Stimulated activated naive CD8-positive, alpha-beta T cell treated with anti-CD3 and anti-CD28 coated beads, Interleukin-15, amount 100 ng/mL, for 72 hours (primary cell): ENCODE measurements around the gene NEU1.

Experiments
- ATAC-seq: fragments of 150-1000 bp; cut with Tn5 transposase; 2 replicates; pipeline ENCODE4 v1.10.0; 2021; ENCODE audit warnings: mild to moderate bottlenecking, moderate library complexity
- DNase-seq, 2 donors: peaks; one replicate each; pipeline ENCODE4 v3.0.0; 2021 to 2022
- H3K27ac Mint-ChIP-seq, 2 donors: one replicate each; pipeline ENCODE4 v1.8.0; 2022; ENCODE audit warnings: mild to moderate bottlenecking in 2 of 2, mixed read lengths in 2 of 2, moderate library complexity in 2 of 2
- H3K27me3 Mint-ChIP-seq: one replicate; pipeline ENCODE4 v1.8.0; 2022; ENCODE audit warnings: mixed read lengths
- H3K4me1 Mint-ChIP-seq: one replicate; pipeline ENCODE4 v1.8.0; 2022; ENCODE audit warnings: mild to moderate bottlenecking, mixed read lengths
- H3K4me3 Mint-ChIP-seq, 2 donors: one replicate each; pipeline ENCODE4 v1.8.0; 2022; ENCODE audit warnings: mild to moderate bottlenecking in 2 of 2, mixed read lengths in 2 of 2, moderate library complexity in 1 of 2
- H3K9me3 Mint-ChIP-seq, 2 donors: one replicate each; pipeline ENCODE4 v1.8.0; 2022; ENCODE audit warnings: mixed read lengths in 2 of 2

The NEU1 gene

GRCh38 chr6:31899215-31899614 is 36.6 kb upstream of the NEU1 start:
- H3K27ac Mint-ChIP-seq: peak overlapping the region in 1 of 2 donors; percentile 69
- no peaks in the 10 kb centered on the region for H3K9me3 Mint-ChIP-seq
- DNase-seq (no peak), ATAC-seq (no peak)
- peak overlapping the region; percentile 60 to 86 for H3K4me3 Mint-ChIP-seq
- H3K27me3 Mint-ChIP-seq: no peaks in the 10 kb centered on the region
- H3K4me1 Mint-ChIP-seq: peaks cover 56% of the 10 kb centered on the region

GRCh38 chr6:31898383-31899011 is 35.9 kb upstream of the NEU1 start:
- DNase-seq (no peak), ATAC-seq (peak; percentile 3)
- no peaks in the 10 kb centered on the region for H3K9me3 Mint-ChIP-seq

GRCh38 chr6:31897612-31898382 is 35.2 kb upstream of the NEU1 start, which contains the start of gene EHMT2:
TSS of gene EHMT2 (minus strand) at chr6:31897698. CDS start at chr6:31897677, 21 bp downstream.
- no peaks in the 10 kb centered on the region for H3K9me3 Mint-ChIP-seq
- peak within 1 kb of the TSS; percentile 92 to 97 for H3K4me3 Mint-ChIP-seq
- H3K27me3 Mint-ChIP-seq: no peaks in the 10 kb centered on the region
- H3K27ac Mint-ChIP-seq: peak within 1 kb of the TSS; percentile 87 to 98
- ATAC-seq (peak; percentile 73), DNase-seq (peak; percentile 86 to 87)
- H3K4me1 Mint-ChIP-seq: peaks cover 52% of the 10 kb centered on the region

More at GRCh38 chr6:31898383-31899011, 35.9 kb upstream of the NEU1 start:
- Mint-ChIP-seq H3K27me3 (no peaks in the 10 kb centered on the region), H3K27ac (peak overlapping the region; percentile 79 to 97), H3K4me3 (peak overlapping the region; percentile 86 to 96), H3K4me1 (peaks cover 56% of the 10 kb centered on the region)

- Mint-ChIP-seq H3K27ac (peak overlapping the region; percentile 87 to 98), H3K4me3 (peak overlapping the region; percentile 92 to 97), H3K4me1 (peaks cover 46% of the 10 kb centered on the region), H3K27me3 (no peaks in the 10 kb centered on the region), H3K9me3 (no peaks in the 10 kb centered on the region)
- peak in 1 of 2 donors; percentile 28 for DNase-seq
- ATAC-seq: peak; percentile 10
Observed at GRCh38 chr6:31896856-31897611, 34.4 kb upstream of the NEU1 start.

- DNase-seq: no peak
- Mint-ChIP-seq H3K27me3 (no peaks in the 10 kb centered on the region), H3K4me1 (peaks cover 45% of the 10 kb centered on the region), H3K27ac (peak overlapping the region; percentile 87 to 98), H3K4me3 (peak overlapping the region; percentile 92 to 97), H3K9me3 (no peaks in the 10 kb centered on the region)
- ATAC-seq: no peak
Observed at GRCh38 chr6:31896493-31896855, 33.9 kb upstream of the NEU1 start.

GRCh38 chr6:31892821-31893220 is 30.2 kb upstream of the NEU1 start:
- no peak for DNase-seq

GRCh38 chr6:31889331-31889972 is 26.8 kb upstream of the NEU1 start:
- H3K4me1 Mint-ChIP-seq: no peaks in the 10 kb centered on the region
- H3K4me3 Mint-ChIP-seq: no peak overlapping the region
- no peaks in the 10 kb centered on the region for H3K27me3 Mint-ChIP-seq
- DNase-seq (no peak), ATAC-seq (no peak)
- peak overlapping the region in 1 of 2 donors; percentile 45 for H3K27ac Mint-ChIP-seq
- no peaks in the 10 kb centered on the region for H3K9me3 Mint-ChIP-seq

More at GRCh38 chr6:31892821-31893220, 30.2 kb upstream of the NEU1 start:
- H3K27me3 Mint-ChIP-seq: no peaks in the 10 kb centered on the region
- no peak for ATAC-seq
- H3K4me3 Mint-ChIP-seq: no peak overlapping the region
- peaks cover 15% of the 10 kb centered on the region for H3K4me1 Mint-ChIP-seq
- no peaks in the 10 kb centered on the region for H3K9me3 Mint-ChIP-seq
- H3K27ac Mint-ChIP-seq: peak overlapping the region; percentile 38 to 80

- no peaks in the 10 kb centered on the region for H3K4me1 Mint-ChIP-seq
Observed at GRCh38 chr6:31888276-31889258, 25.9 kb upstream of the NEU1 start.

GRCh38 chr6:31887173-31888007 is 24.8 kb upstream of the NEU1 start:
- Mint-ChIP-seq H3K4me1 (no peaks in the 10 kb centered on the region), H3K4me3 (no peak overlapping the region), H3K27ac (peak overlapping the region; percentile 76), H3K27me3 (no peaks in the 10 kb centered on the region), H3K9me3 (no peaks in the 10 kb centered on the region)
- DNase-seq (no peak), ATAC-seq (peak; percentile 31)

More at GRCh38 chr6:31888276-31889258, 25.9 kb upstream of the NEU1 start:
- DNase-seq: peak; percentile 32 to 39
- Mint-ChIP-seq H3K9me3 (no peaks in the 10 kb centered on the region), H3K27ac (peak overlapping the region in 1 of 2 donors; percentile 27), H3K4me3 (no peak overlapping the region), H3K27me3 (no peaks in the 10 kb centered on the region)
- ATAC-seq: peak; percentile 52

GRCh38 chr6:31886541-31886991 is 23.9 kb upstream of the NEU1 start:
- no peaks in the 10 kb centered on the region for H3K4me1 Mint-ChIP-seq
- H3K9me3 Mint-ChIP-seq: no peaks in the 10 kb centered on the region
- no peaks in the 10 kb centered on the region for H3K27me3 Mint-ChIP-seq
- H3K4me3 Mint-ChIP-seq: no peak overlapping the region
- ATAC-seq: no peak
- DNase-seq: no peak
- H3K27ac Mint-ChIP-seq: no peak overlapping the region

- H3K4me3 Mint-ChIP-seq: no peak overlapping the region
- H3K27ac Mint-ChIP-seq: peak overlapping the region in 1 of 2 donors; percentile 36
- no peaks in the 10 kb centered on the region for H3K9me3 Mint-ChIP-seq
- H3K27me3 Mint-ChIP-seq: no peaks in the 10 kb centered on the region
- H3K4me1 Mint-ChIP-seq: no peaks in the 10 kb centered on the region
- ATAC-seq: no peak
- DNase-seq: no peak
Observed at GRCh38 chr6:31884528-31885035, 22.0 kb upstream of the NEU1 start.

GRCh38 chr6:31883676-31884075 is 21.1 kb upstream of the NEU1 start:
- ATAC-seq (no peak), DNase-seq (no peak)
- H3K4me3 Mint-ChIP-seq: no peak overlapping the region
- H3K9me3 Mint-ChIP-seq: no peaks in the 10 kb centered on the region
- H3K27me3 Mint-ChIP-seq: no peaks in the 10 kb centered on the region
- no peak overlapping the region for H3K27ac Mint-ChIP-seq
- no peaks in the 10 kb centered on the region for H3K4me1 Mint-ChIP-seq

- peak overlapping the region in 1 of 2 donors; percentile 83 for H3K27ac Mint-ChIP-seq
- DNase-seq (no peak), ATAC-seq (no peak)
- no peaks in the 10 kb centered on the region for H3K9me3 Mint-ChIP-seq
- H3K27me3 Mint-ChIP-seq: no peaks in the 10 kb centered on the region
- H3K4me1 Mint-ChIP-seq: no peaks in the 10 kb centered on the region
- H3K4me3 Mint-ChIP-seq: no peak overlapping the region
Observed at GRCh38 chr6:31882344-31882743, 19.7 kb upstream of the NEU1 start.
